K562 (cell line): ENCODE data around the gene USP48. TPM values are rescaled to one million over a fixed set of nuclear protein-coding genes. Genes with fewer than 3 reads are reported as not detected.

Experiments
- EP300 ChIP-seq: IDR thresholded peaks from 2 replicates; pipeline ENCODE4 v1.6.1; 2012; ENCODE audit warnings: low read length, improper control_type of control experiment
- NFE2L1 ChIP-seq: fragments of 450-650 bp; IDR thresholded peaks from 2 replicates; pipeline ENCODE4 v1.6.1; 2016; ENCODE audit warnings: missing genetic modification characterization, low read depth, mild to moderate bottlenecking, missing compliant biosample characterization, moderate library complexity, borderline replicate concordance
- NR0B1 ChIP-seq: fragments of 450-650 bp; IDR thresholded peaks from one replicate; pipeline ENCODE4 v1.6.1; 2018; ENCODE audit warnings: mild to moderate bottlenecking, moderate library complexity; ENCODE audit not compliant: partially characterized antibody
- PRPF4 ChIP-seq: fragments of 200-400 bp; formaldehyde crosslinking; IDR thresholded peaks from one replicate; pipeline ENCODE4 v1.6.1; 2017; ENCODE audit warnings: low read length, low read depth, mild to moderate bottlenecking; ENCODE audit not compliant: insufficient read depth, poor library complexity, severe bottlenecking
- RAD21 ChIP-seq, 2 experiments: fragments of 250-450 bp in 1 of 2; fragments of 450-650 bp in 1 of 2; sonication (Bioruptor Pico) in 1 of 2; formaldehyde crosslinking in 1 of 2; IDR thresholded peaks in 1 of 2; conservative IDR thresholded peaks in 1 of 2; 2 replicates each; pipeline versions ENCODE4 v1.4.0 to v1.8.0; 2020 to 2022; ENCODE audit warnings: mild to moderate bottlenecking in 2 of 2, moderate library complexity in 1 of 2
- SP2 ChIP-seq: IDR thresholded peaks from 2 replicates; pipeline ENCODE4 v1.6.1; 2011; ENCODE audit warnings: mild to moderate bottlenecking, low read depth, low read length, moderate library complexity; ENCODE audit not compliant: poor library complexity, severe bottlenecking; ENCODE audit errors: extremely low read depth
- ZNF175 ChIP-seq: fragments of 200-800 bp; sonication (Bioruptor generic); IDR thresholded peaks from 2 replicates; pipeline ENCODE4 v1.6.1; 2016; ENCODE audit warnings: low read depth, mild to moderate bottlenecking, missing genetic modification characterization, missing compliant biosample characterization
- ZNF589 ChIP-seq: fragments of 200-800 bp; sonication (Bioruptor generic); IDR thresholded peaks from 2 replicates; pipeline ENCODE4 v1.6.1; 2016; ENCODE audit warnings: low read depth, missing genetic modification characterization, missing compliant biosample characterization
- polyA plus RNA-seq, 8 experiments: library from polyadenylated mRNA; depleted of rRNA in 4 of 8; stranded (reverse) in 5 of 8; unstranded in 3 of 8; fragments of >200 nt; fragmentation: Nextera tagmentation in 2 of 8; fragmentation: Illumina TruSeq in 1 of 8; extraction: Ambion mirVana in 2 of 8; extraction: Trizol in 1 of 8; gene quantifications; 2 replicates each; pipeline versions ENCODE4 v1.2.1 to v1.2.3, GENCODE V29; 2011 to 2014; ENCODE audit warnings: inconsistent platforms in 1 of 8, missing spikeins in 1 of 8
- total RNA-seq, 7 experiments: library from RNA; depleted of rRNA in 6 of 7; stranded (reverse); fragments of >200 nt in 6 of 7; fragmentation: Illumina TruSeq in 2 of 7; extraction: Trizol in 2 of 7; gene quantifications; 2 replicates each; pipeline versions ENCODE4 v1.2.1 to v1.2.3, GENCODE V29; 2011 to 2021; ENCODE audit warnings: low replicate concordance in 1 of 7

Gene USP48
- total and polyA plus RNA-seq, 9 of the 15 experiments (the other 6 are each of a cell fraction or from before 2014, with no cell fraction given), result 23.3 to 123 (median 106) TPM

GRCh38 chr1:21703318-21703963 lies 79.5 kb downstream of the USP48 start (continued):
- no peak for TF ChIP-seq SP2
- peak; percentile 45 to 72; a peak in 3 of 4 replicates for TF ChIP-seq RAD21 (CRISPR knock-in tag; conservative IDR thresholded peaks at IDR 0.05 in 1 of 2, IDR thresholded peaks at IDR 0.05 in 1 of 2)
- 0 out of 2 replicates have a peak, but pooled peaks have one; percentile 7 for TF ChIP-seq ZNF589 (CRISPR knock-in tag)
- TF ChIP-seq PRPF4, result no peak
- TF ChIP-seq ZNF175 (CRISPR knock-in tag), result 0 out of 2 replicates have a peak, but pooled peaks have one; percentile 38
- TF ChIP-seq EP300, result no peak
- no peak for TF ChIP-seq NR0B1
- peak; percentile 34; the same call in 1 of the 2 replicates for TF ChIP-seq NFE2L1 (tag)
- TF ChIP-seq, all 486 proteins: peak for 23
